ENCODE data around the gene PPP6R3. TPM values are rescaled to one million over a fixed set of nuclear protein-coding genes. Genes with fewer than 3 reads are reported as not detected.
A peak's percentile ranks its signal among the peaks of the same experiment; 100 is the strongest.

Gene PPP6R3, protein sequence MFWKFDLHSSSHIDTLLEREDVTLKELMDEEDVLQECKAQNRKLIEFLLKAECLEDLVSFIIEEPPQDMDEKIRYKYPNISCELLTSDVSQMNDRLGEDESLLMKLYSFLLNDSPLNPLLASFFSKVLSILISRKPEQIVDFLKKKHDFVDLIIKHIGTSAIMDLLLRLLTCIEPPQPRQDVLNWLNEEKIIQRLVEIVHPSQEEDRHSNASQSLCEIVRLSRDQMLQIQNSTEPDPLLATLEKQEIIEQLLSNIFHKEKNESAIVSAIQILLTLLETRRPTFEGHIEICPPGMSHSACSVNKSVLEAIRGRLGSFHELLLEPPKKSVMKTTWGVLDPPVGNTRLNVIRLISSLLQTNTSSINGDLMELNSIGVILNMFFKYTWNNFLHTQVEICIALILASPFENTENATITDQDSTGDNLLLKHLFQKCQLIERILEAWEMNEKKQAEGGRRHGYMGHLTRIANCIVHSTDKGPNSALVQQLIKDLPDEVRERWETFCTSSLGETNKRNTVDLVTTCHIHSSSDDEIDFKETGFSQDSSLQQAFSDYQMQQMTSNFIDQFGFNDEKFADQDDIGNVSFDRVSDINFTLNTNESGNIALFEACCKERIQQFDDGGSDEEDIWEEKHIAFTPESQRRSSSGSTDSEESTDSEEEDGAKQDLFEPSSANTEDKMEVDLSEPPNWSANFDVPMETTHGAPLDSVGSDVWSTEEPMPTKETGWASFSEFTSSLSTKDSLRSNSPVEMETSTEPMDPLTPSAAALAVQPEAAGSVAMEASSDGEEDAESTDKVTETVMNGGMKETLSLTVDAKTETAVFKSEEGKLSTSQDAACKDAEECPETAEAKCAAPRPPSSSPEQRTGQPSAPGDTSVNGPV
- 62.5 and 63.2 TPM in 2 replicates for polyA plus RNA-seq (2013)

DNA sequence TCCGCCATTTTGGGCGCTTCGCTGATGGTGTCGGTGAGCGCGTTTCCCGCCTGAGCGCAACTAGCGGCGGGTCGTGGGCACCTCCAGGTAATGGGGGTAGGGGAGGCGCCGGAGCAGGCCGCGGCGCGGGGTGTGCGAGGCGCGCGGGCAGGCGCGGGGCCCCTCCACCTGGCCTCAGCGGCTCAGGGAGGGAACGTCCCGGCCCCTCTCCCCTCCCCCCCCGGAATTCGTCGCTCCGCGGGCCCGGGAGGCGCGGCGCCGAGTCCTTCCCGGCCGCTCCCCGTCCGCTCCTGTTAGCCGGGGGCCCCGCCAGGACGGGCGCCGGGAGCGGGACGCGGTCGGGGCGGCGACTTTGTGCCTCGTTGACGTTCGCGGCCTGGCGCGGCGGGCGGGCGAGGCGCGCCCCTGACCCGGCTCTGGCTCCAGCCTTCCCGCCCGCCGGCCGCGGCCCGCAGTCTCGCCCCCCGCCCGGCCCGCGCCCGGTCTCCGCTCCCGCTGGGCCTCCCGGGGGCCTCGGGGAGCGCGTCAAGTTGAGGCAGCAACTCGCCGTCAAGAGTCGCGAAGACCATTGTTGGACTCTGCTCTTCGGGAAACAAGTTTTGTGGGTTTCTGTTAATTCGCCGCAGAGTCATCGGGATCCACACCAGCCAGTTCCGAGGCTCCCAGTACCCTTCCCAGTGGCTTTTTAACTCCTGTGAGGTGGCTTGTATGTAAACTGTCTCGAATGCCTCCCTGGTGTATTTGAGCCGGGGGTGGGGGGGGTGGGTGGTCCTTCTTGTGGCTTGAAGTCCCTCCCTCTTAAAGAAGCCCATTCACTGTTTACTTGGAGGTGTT lies at the start of gene PPP6R3:
TSS of gene PPP6R3 (plus strand) at position 12 of the 834 bp plus-strand sequence. CDS start 76,913 bp downstream, outside the sequence.
- H3K4me3 ChIP-seq (ENCODE audit: low read depth, low read length): peak within 1 kb of the TSS; percentile 96

DNA sequence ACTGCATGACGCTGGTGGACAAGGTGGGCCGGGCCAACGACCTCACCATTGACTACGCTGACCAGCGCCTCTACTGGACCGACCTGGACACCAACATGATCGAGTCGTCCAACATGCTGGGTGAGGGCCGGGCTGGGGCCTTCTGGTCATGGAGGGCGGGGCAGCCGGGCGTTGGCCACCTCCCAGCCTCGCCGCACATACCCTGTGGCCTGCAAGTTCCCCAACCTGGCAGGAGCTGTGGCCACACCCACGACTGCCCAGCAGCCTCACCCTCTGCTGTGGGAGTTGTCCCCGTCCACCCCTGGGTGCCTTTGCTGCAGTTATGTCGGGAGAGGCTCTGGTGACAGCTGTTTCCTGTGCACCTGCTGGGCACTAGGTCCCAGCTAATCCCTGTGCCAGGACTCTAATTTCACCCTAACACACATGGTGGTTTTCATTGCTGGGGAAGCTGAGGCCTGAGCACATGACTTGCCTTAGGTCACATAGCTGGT lies 49.0 kb upstream of the PPP6R3 start:
- no peak overlapping the region for H3K4me2 ChIP-seq (ENCODE audit: low read length)
- no peaks in the 10 kb centered on the region for H3K79me1 ChIP-seq (ENCODE audit: low read length)
- H3K23ac ChIP-seq (ENCODE audit: low read length): no peak overlapping the region
- H2BK5ac ChIP-seq (ENCODE audit: low read depth, low read length, poor library complexity): no peak overlapping the region
- no peak overlapping the region for H3K14ac ChIP-seq (ENCODE audit: low read length)
- H3K9me3 ChIP-seq (ENCODE audit: insufficient read depth, low read depth, low read length): peaks cover 5% of the 10 kb centered on the region
- no peak overlapping the region for H4K8ac ChIP-seq (ENCODE audit: low read depth, low read length)
- H2BK12ac ChIP-seq (ENCODE audit: low read length): no peak overlapping the region
- WGBS (ENCODE audit: extremely low coverage, insufficient coverage, insufficient read length): no CpG with 5 or more reads among the region's 17 CpGs
- H3K27ac ChIP-seq (ENCODE audit: low read depth, low read length): no peak overlapping the region
- H3K36me3 ChIP-seq (ENCODE audit: control insufficient read depth in 1 of 2, insufficient read depth in 2 of 2, low read length in 2 of 2): peaks cover 50% of the 10 kb centered on the region in 2 experiments
- H3K79me2 ChIP-seq (ENCODE audit: control insufficient read depth, insufficient read depth, low read length, poor library complexity): no peaks in the 10 kb centered on the region
- no peak overlapping the region for H3K9ac ChIP-seq (ENCODE audit: low read length)
- no peak overlapping the region for H2AK5ac ChIP-seq (ENCODE audit: low read length)
- no peak overlapping the region for H2AFZ ChIP-seq (ENCODE audit: insufficient read depth, low read length, poor library complexity)
- no peak overlapping the region for H4K91ac ChIP-seq (ENCODE audit: low read depth, low read length)
- no peak overlapping the region for H3K18ac ChIP-seq (ENCODE audit: low read length)
- no peaks in the 10 kb centered on the region for H3K4me1 ChIP-seq (ENCODE audit: control insufficient read depth in 1 of 2, insufficient read depth in 2 of 2, low read length in 2 of 2)
- no peak overlapping the region for H4K12ac ChIP-seq (ENCODE audit: low read depth, low read length)
- no peaks in the 10 kb centered on the region for H3K27me3 ChIP-seq (ENCODE audit: insufficient read depth, low read length)
- H3K4me3 ChIP-seq (ENCODE audit: low read depth, low read length): no peak overlapping the region
- DNase-seq: no peak
- H3K4ac ChIP-seq (ENCODE audit: low read depth, low read length): no peak overlapping the region
- H2BK120ac ChIP-seq (ENCODE audit: insufficient read depth, low read length, poor library complexity): no peak overlapping the region

More for the DNA sequence above, at the start of gene PPP6R3:
- Histone ChIP-seq H3K36me3 (ENCODE audit: control insufficient read depth in 1 of 2, insufficient read depth in 2 of 2, low read length in 2 of 2) (no peaks in the 10 kb centered on the region), H3K14ac (ENCODE audit: low read length) (peak within 1 kb of the TSS; percentile 98), H3K18ac (ENCODE audit: low read length) (peak within 1 kb of the TSS; percentile 99), H3K23ac (ENCODE audit: low read length) (no peak within 1 kb of the TSS), H3K27me3 (ENCODE audit: insufficient read depth, low read length) (no peaks in the 10 kb centered on the region), H4K91ac (ENCODE audit: low read depth, low read length) (peak within 1 kb of the TSS; percentile 96), H2BK120ac (ENCODE audit: insufficient read depth, low read length, poor library complexity) (peak within 1 kb of the TSS; percentile 87), H3K79me1 (ENCODE audit: low read length) (peaks cover 9% of the 10 kb centered on the region), H2AFZ (ENCODE audit: insufficient read depth, low read length, poor library complexity) (peak within 1 kb of the TSS; percentile 97), H3K4me2 (ENCODE audit: low read length) (peak within 1 kb of the TSS; percentile 73), H3K9me3 (ENCODE audit: insufficient read depth, low read depth, low read length) (no peaks in the 10 kb centered on the region), H4K8ac (ENCODE audit: low read depth, low read length) (peak within 1 kb of the TSS; percentile 93), H4K12ac (ENCODE audit: low read depth, low read length) (peak within 1 kb of the TSS; percentile 99), H2AK5ac (ENCODE audit: low read length) (peak within 1 kb of the TSS; percentile 92), H3K9ac (ENCODE audit: low read length) (peak within 1 kb of the TSS; percentile 90), H3K4ac (ENCODE audit: low read depth, low read length) (peak within 1 kb of the TSS; percentile 99), H3K79me2 (ENCODE audit: control insufficient read depth, insufficient read depth, low read length, poor library complexity) (peaks cover 28% of the 10 kb centered on the region), H2BK5ac (ENCODE audit: low read depth, low read length, poor library complexity) (peak within 1 kb of the TSS; percentile 96), H2BK12ac (ENCODE audit: low read length) (no peak within 1 kb of the TSS), H3K4me1 (ENCODE audit: control insufficient read depth in 1 of 2, insufficient read depth in 2 of 2, low read length in 2 of 2) (peaks cover 7 to 8% of the 10 kb centered on the region in 2 experiments), H3K27ac (ENCODE audit: low read depth, low read length) (peak within 1 kb of the TSS; percentile 91)
- peak in 1 of 2 donors; percentile 58 for DNase-seq
- no CpG with 5 or more reads among the region's 92 CpGs for WGBS (ENCODE audit: extremely low coverage, insufficient coverage, insufficient read length)

DNA sequence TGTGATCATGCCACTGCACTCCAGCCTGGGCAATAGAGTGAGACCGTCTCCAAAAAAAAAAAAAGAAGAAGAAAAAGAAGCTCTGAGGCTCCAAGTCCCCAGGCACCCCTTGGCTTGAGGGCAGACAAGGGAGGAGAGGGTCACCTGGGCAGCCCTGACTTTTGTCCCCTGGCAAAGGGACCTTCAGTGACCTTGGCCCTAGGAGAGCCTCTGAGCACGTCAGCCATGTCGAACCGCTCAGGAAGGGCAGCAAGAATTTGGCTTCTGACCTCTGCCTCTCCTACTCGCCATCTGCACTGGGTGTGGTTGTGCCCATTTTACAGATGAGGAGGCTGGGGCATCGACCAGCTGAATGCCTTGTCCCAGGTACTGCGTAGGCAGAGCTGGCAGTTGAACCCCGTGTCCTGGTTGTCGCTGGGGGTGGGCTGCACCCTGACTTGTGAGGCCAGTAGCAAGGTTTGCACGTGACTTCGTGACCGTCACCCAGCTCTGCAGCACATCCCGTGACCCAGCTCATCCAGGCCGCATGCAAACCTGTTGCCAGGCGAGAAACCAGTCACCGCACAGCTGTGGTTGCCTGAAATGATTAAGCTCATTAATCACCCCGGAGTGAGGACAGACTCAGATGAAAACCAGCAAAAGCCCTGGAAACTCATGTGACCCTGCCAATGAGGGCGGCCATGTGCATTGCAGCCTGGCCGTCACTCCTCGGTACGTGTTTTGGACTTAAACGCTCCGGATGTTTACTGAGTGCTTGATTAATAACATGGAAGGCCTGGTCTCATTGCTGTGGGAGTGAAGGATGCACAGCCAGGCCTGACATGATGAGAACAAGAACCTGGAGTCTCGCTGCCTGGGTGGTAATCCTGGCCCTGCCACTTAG lies 47.7 kb upstream of the PPP6R3 start:
- peaks cover 5% of the 10 kb centered on the region for H3K9me3 ChIP-seq (ENCODE audit: insufficient read depth, low read depth, low read length)
- no peaks in the 10 kb centered on the region for H3K27me3 ChIP-seq (ENCODE audit: insufficient read depth, low read length)
- H3K4me3 ChIP-seq (ENCODE audit: low read depth, low read length): no peak overlapping the region
- no peak overlapping the region for H3K4ac ChIP-seq (ENCODE audit: low read depth, low read length)
- no peak overlapping the region for H3K14ac ChIP-seq (ENCODE audit: low read length)
- no peaks in the 10 kb centered on the region for H3K79me2 ChIP-seq (ENCODE audit: control insufficient read depth, insufficient read depth, low read length, poor library complexity)
- no peak overlapping the region for H2BK5ac ChIP-seq (ENCODE audit: low read depth, low read length, poor library complexity)
- no peak overlapping the region for H3K23ac ChIP-seq (ENCODE audit: low read length)
- no peak overlapping the region for H4K91ac ChIP-seq (ENCODE audit: low read depth, low read length)
- no peak for DNase-seq
- no peak overlapping the region for H4K12ac ChIP-seq (ENCODE audit: low read depth, low read length)
- no peak overlapping the region for H3K18ac ChIP-seq (ENCODE audit: low read length)
- WGBS (ENCODE audit: extremely low coverage, insufficient coverage, insufficient read length): no CpG with 5 or more reads among the region's 24 CpGs
- peaks cover 49% of the 10 kb centered on the region in 2 experiments for H3K36me3 ChIP-seq (ENCODE audit: control insufficient read depth in 1 of 2, insufficient read depth in 2 of 2, low read length in 2 of 2)
- no peak overlapping the region for H3K27ac ChIP-seq (ENCODE audit: low read depth, low read length)
- H2BK120ac ChIP-seq (ENCODE audit: insufficient read depth, low read length, poor library complexity): no peak overlapping the region
- no peak overlapping the region for H2BK12ac ChIP-seq (ENCODE audit: low read length)
- H3K79me1 ChIP-seq (ENCODE audit: low read length): no peaks in the 10 kb centered on the region
- no peaks in the 10 kb centered on the region for H3K4me1 ChIP-seq (ENCODE audit: control insufficient read depth in 1 of 2, insufficient read depth in 2 of 2, low read length in 2 of 2)
- no peak overlapping the region for H2AFZ ChIP-seq (ENCODE audit: insufficient read depth, low read length, poor library complexity)
- no peak overlapping the region for H4K8ac ChIP-seq (ENCODE audit: low read depth, low read length)
- no peak overlapping the region for H3K4me2 ChIP-seq (ENCODE audit: low read length)
- H2AK5ac ChIP-seq (ENCODE audit: low read length): no peak overlapping the region
- H3K9ac ChIP-seq (ENCODE audit: low read length): no peak overlapping the region

Measured in trophoblast cell (in vitro differentiated cells and primary cell).